Sciatic nerve (tissue), 2 donors: ENCODE results near the gene TKFC. TPM values are rescaled to one million over a fixed set of nuclear protein-coding genes. Genes with fewer than 3 reads are reported as not detected.
A peak's percentile ranks its signal among the peaks of the same experiment; 100 is the strongest.

Experiments
- ATAC-seq: fragments of 200-7000 bp; cut with Tn5 transposase; one replicate; pipeline ENCODE4 v1.9.1; 2020; ENCODE audit warnings: mild to moderate bottlenecking, moderate library complexity
- DNase-seq: peaks from one replicate; pipeline ENCODE4 v3.0.0-alpha.2; 2020; ENCODE audit warnings: low spot score
- intact Hi-C: fragments of 100-400 bp; cut with DNase I; formaldehyde crosslinking; loops from one replicate; pipeline ENCODE4 v1.14.2; 2022
- total RNA-seq: library from RNA; stranded (reverse); fragmentation: NEBNext Ultra II Directional; extraction: Animal tissue kit (Norgen Biotek cat#: 25700); gene quantifications from one replicate; pipeline ENCODE4 v1.2.1, GENCODE V29; 2021
- donor health status: DM: no; HTN: no; CAD: no.
- donor health status: DM: no; HTN: no; CAD: no.

The TKFC gene
- total RNA-seq, 1 donor from 2014 or later: 32.6 TPM

- ATAC-seq: no peak
- DNase-seq: no peak
- intact Hi-C loops: no loop called here
These were observed 22.3 kb upstream of the TKFC start for GRCh38 chr11:61310749-61311148.

- ATAC-seq (no peak), DNase-seq (no peak)
- intact Hi-C loops: no loop called here
These were observed 17.8 kb upstream of the TKFC start for GRCh38 chr11:61315260-61315659.

GRCh38 chr11:61325649-61326414, 7.2 kb upstream of the TKFC start:
- no peak for DNase-seq
- intact Hi-C loops: no loop called here
- ATAC-seq: no peak

GRCh38 chr11:61327669-61328071, 5.4 kb upstream of the TKFC start:
- no peak for ATAC-seq
- intact Hi-C loops: no loop called here
- DNase-seq: no peak

GRCh38 chr11:61328351-61328750, 4.7 kb upstream of the TKFC start:
- no peak for ATAC-seq
- intact Hi-C loops: no loop called here
- no peak for DNase-seq

- intact Hi-C loops: no loop called here
- ATAC-seq: no peak
- DNase-seq: no peak
These were observed 3.2 kb upstream of the TKFC start for GRCh38 chr11:61329871-61330270.

- intact Hi-C loops: no loop called here
- ATAC-seq: no peak
- DNase-seq: no peak
These were observed 1.4 kb upstream of the TKFC start for GRCh38 chr11:61331651-61332050.

GRCh38 chr11:61332281-61332796, 689 bp upstream of the TKFC start:
- DNase-seq: no peak
- intact Hi-C loops: no loop called here
- ATAC-seq: no peak

GRCh38 chr11:61333550-61334433, 764 bp downstream of the TKFC start:
- ATAC-seq (no peak), DNase-seq (no peak)
- intact Hi-C loops: no loop called here

- ATAC-seq (no peak), DNase-seq (no peak)
These were observed 1.7 kb downstream of the TKFC start for GRCh38 chr11:61334434-61335354.

GRCh38 chr11:61335355-61335710, 2.3 kb downstream of the TKFC start:
- DNase-seq: no peak

More at GRCh38 chr11:61334434-61335354, 1.7 kb downstream of the TKFC start:
- intact Hi-C loops: no loop called here

GRCh38 chr11:61336171-61336935, 3.3 kb downstream of the TKFC start:
- peak; percentile 81 for DNase-seq
- intact Hi-C loops: no loop called here

More at GRCh38 chr11:61335355-61335710, 2.3 kb downstream of the TKFC start:
- intact Hi-C loops: no loop called here
- ATAC-seq: no peak

GRCh38 chr11:61337706-61338470, 4.9 kb downstream of the TKFC start:
- DNase-seq: no peak
- intact Hi-C loops: no loop called here
- no peak for ATAC-seq

More at GRCh38 chr11:61336171-61336935, 3.3 kb downstream of the TKFC start:
- peak; percentile 67 for ATAC-seq

GRCh38 chr11:61338783-61339489, 5.9 kb downstream of the TKFC start:
- ATAC-seq: no peak
- DNase-seq: no peak
- intact Hi-C loops: no loop called here

- intact Hi-C loops: no loop called here
- DNase-seq (no peak), ATAC-seq (no peak)
These were observed 6.5 kb downstream of the TKFC start for GRCh38 chr11:61339490-61339878.

- DNase-seq: no peak
- ATAC-seq: no peak
- intact Hi-C loops: no loop called here
These were observed 8.0 kb downstream of the TKFC start for GRCh38 chr11:61340979-61341378.

GRCh38 chr11:61341706-61342105, 8.7 kb downstream of the TKFC start:
- DNase-seq (no peak), ATAC-seq (no peak)
- intact Hi-C loops: no loop called here
